K562 (cell line): Measurements from ENCODE around the gene C10orf105. TPM values are rescaled to one million over a fixed set of nuclear protein-coding genes. Genes with fewer than 3 reads are reported as not detected.

Experiments used
- GTF2F1 ChIP-seq: IDR thresholded peaks from 2 replicates; pipeline ENCODE4 v1.6.1; 2011; ENCODE audit warnings: low read depth, low read length, improper control_type of control experiment
- MEIS2 ChIP-seq: fragments of 450-650 bp; IDR thresholded peaks from 2 replicates; pipeline ENCODE4 v1.6.1; 2014; ENCODE audit warnings: mild to moderate bottlenecking; ENCODE audit not compliant: partially characterized antibody
- MIER1 ChIP-seq: fragments of 450-650 bp; IDR thresholded peaks from 2 replicates; pipeline ENCODE4 v1.6.1; 2016; ENCODE audit warnings: antibody characterized with exemption, mild to moderate bottlenecking, low read depth
- RBFOX2 ChIP-seq: fragments of 200-400 bp; formaldehyde crosslinking; IDR thresholded peaks from 2 replicates; pipeline ENCODE4 v1.6.1; 2017; ENCODE audit warnings: low read depth, mild to moderate bottlenecking, low read length, moderate library complexity
- ZNF316 ChIP-seq: fragments of 450-650 bp; IDR thresholded peaks from 2 replicates; pipeline ENCODE4 v1.6.1; 2016
- ZNF324 ChIP-seq: fragments of 250-450 bp; sonication (Bioruptor Pico); IDR thresholded peaks from 2 replicates; pipeline ENCODE4 v1.4.0; 2020; ENCODE audit warnings: mild to moderate bottlenecking
- polyA plus RNA-seq, 8 experiments: library from polyadenylated mRNA; depleted of rRNA in 4 of 8; stranded (reverse) in 5 of 8; unstranded in 3 of 8; fragments of >200 nt; fragmentation: Nextera tagmentation in 2 of 8; fragmentation: Illumina TruSeq in 1 of 8; extraction: Ambion mirVana in 2 of 8; extraction: Trizol in 1 of 8; gene quantifications; 2 replicates each; pipeline versions ENCODE4 v1.2.1 to v1.2.3, GENCODE V29; 2011 to 2014; ENCODE audit warnings: inconsistent platforms in 1 of 8, missing spikeins in 1 of 8
- total RNA-seq, 7 experiments: library from RNA; depleted of rRNA in 6 of 7; stranded (reverse); fragments of >200 nt in 6 of 7; fragmentation: Illumina TruSeq in 2 of 7; extraction: Trizol in 2 of 7; gene quantifications; 2 replicates each; pipeline versions ENCODE4 v1.2.1 to v1.2.3, GENCODE V29; 2011 to 2021; ENCODE audit warnings: low replicate concordance in 1 of 7
- TF ChIP-seq, protein P1 (sequence below): fragments of 250-450 bp; sonication (Bioruptor Pico); IDR thresholded peaks from 2 replicates; pipeline ENCODE4 v1.4.0; 2020; ENCODE audit warnings: borderline replicate concordance
- TF ChIP-seq, protein P2 (sequence below), 3 experiments: IDR thresholded peaks in 2 of 3; conservative IDR thresholded peaks in 1 of 3; 2 replicates each; pipeline ENCODE4 v1.5.1; 2011 to 2012; ENCODE audit warnings: low read length in 3 of 3, mild to moderate bottlenecking in 3 of 3, control low read depth in 2 of 3, improper control_type of control experiment in 1 of 3, inconsistent platforms in 1 of 3, low read depth in 1 of 3, mixed read lengths in 1 of 3, moderate library complexity in 1 of 3; ENCODE audit not compliant: insufficient read depth in 2 of 3
- TF ChIP-seq, protein P3 (sequence below): fragments of 250-450 bp; sonication (Bioruptor Pico); IDR thresholded peaks from 2 replicates; pipeline ENCODE4 v1.4.0; 2020
- TF ChIP-seq, protein P4 (sequence below): fragments of 450-650 bp; IDR thresholded peaks from 2 replicates; pipeline ENCODE4 v1.6.1; 2016; ENCODE audit warnings: mild to moderate bottlenecking, moderate library complexity

Gene C10orf105
- total and polyA plus RNA-seq, 9 of the 15 experiments (the other 6 are each of a cell fraction or from before 2014, with no cell fraction given): 0.03 to 0.25 (median 0.04) TPM; not detected in 3

- TF ChIP-seq, protein P1, sequence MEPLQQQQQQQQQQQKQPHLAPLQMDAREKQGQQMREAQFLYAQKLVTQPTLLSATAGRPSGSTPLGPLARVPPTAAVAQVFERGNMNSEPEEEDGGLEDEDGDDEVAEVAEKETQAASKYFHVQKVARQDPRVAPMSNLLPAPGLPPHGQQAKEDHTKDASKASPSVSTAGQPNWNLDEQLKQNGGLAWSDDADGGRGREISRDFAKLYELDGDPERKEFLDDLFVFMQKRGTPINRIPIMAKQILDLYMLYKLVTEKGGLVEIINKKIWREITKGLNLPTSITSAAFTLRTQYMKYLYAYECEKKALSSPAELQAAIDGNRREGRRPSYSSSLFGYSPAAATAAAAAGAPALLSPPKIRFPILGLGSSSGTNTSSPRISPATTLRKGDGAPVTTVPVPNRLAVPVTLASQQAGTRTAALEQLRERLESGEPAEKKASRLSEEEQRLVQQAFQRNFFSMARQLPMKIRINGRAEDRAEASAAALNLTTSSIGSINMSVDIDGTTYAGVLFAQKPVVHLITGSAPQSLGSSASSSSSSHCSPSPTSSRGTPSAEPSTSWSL (CRISPR knock-in tag): 0 out of 2 replicates have a peak, but pooled peaks have one; percentile 14
- TF ChIP-seq GTF2F1: no peak
- TF ChIP-seq ZNF324 (CRISPR knock-in tag): peak; percentile 22; the same call in 1 of the 2 replicates
- TF ChIP-seq, protein P2, sequence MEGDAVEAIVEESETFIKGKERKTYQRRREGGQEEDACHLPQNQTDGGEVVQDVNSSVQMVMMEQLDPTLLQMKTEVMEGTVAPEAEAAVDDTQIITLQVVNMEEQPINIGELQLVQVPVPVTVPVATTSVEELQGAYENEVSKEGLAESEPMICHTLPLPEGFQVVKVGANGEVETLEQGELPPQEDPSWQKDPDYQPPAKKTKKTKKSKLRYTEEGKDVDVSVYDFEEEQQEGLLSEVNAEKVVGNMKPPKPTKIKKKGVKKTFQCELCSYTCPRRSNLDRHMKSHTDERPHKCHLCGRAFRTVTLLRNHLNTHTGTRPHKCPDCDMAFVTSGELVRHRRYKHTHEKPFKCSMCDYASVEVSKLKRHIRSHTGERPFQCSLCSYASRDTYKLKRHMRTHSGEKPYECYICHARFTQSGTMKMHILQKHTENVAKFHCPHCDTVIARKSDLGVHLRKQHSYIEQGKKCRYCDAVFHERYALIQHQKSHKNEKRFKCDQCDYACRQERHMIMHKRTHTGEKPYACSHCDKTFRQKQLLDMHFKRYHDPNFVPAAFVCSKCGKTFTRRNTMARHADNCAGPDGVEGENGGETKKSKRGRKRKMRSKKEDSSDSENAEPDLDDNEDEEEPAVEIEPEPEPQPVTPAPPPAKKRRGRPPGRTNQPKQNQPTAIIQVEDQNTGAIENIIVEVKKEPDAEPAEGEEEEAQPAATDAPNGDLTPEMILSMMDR (IDR thresholded peaks at IDR 0.05 in 2 of 3, conservative IDR thresholded peaks at IDR 0.05 in 1 of 3; ENCODE audit: insufficient read depth in 2 of 3, low read depth in 1 of 3, low read length in 3 of 3): peak; percentile 32 to 46 (median 35); a peak in 4 of 6 replicates
- TF ChIP-seq, protein P3, sequence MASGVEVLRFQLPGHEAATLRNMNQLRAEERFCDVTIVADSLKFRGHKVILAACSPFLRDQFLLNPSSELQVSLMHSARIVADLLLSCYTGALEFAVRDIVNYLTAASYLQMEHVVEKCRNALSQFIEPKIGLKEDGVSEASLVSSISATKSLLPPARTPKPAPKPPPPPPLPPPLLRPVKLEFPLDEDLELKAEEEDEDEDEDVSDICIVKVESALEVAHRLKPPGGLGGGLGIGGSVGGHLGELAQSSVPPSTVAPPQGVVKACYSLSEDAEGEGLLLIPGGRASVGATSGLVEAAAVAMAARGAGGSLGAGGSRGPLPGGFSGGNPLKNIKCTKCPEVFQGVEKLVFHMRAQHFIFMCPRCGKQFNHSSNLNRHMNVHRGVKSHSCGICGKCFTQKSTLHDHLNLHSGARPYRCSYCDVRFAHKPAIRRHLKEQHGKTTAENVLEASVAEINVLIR (CRISPR knock-in tag): peak; percentile 36; the same call in 1 of the 2 replicates
- TF ChIP-seq RBFOX2: no peak
- peak; percentile 94 for TF ChIP-seq MEIS2
- TF ChIP-seq, protein P4, sequence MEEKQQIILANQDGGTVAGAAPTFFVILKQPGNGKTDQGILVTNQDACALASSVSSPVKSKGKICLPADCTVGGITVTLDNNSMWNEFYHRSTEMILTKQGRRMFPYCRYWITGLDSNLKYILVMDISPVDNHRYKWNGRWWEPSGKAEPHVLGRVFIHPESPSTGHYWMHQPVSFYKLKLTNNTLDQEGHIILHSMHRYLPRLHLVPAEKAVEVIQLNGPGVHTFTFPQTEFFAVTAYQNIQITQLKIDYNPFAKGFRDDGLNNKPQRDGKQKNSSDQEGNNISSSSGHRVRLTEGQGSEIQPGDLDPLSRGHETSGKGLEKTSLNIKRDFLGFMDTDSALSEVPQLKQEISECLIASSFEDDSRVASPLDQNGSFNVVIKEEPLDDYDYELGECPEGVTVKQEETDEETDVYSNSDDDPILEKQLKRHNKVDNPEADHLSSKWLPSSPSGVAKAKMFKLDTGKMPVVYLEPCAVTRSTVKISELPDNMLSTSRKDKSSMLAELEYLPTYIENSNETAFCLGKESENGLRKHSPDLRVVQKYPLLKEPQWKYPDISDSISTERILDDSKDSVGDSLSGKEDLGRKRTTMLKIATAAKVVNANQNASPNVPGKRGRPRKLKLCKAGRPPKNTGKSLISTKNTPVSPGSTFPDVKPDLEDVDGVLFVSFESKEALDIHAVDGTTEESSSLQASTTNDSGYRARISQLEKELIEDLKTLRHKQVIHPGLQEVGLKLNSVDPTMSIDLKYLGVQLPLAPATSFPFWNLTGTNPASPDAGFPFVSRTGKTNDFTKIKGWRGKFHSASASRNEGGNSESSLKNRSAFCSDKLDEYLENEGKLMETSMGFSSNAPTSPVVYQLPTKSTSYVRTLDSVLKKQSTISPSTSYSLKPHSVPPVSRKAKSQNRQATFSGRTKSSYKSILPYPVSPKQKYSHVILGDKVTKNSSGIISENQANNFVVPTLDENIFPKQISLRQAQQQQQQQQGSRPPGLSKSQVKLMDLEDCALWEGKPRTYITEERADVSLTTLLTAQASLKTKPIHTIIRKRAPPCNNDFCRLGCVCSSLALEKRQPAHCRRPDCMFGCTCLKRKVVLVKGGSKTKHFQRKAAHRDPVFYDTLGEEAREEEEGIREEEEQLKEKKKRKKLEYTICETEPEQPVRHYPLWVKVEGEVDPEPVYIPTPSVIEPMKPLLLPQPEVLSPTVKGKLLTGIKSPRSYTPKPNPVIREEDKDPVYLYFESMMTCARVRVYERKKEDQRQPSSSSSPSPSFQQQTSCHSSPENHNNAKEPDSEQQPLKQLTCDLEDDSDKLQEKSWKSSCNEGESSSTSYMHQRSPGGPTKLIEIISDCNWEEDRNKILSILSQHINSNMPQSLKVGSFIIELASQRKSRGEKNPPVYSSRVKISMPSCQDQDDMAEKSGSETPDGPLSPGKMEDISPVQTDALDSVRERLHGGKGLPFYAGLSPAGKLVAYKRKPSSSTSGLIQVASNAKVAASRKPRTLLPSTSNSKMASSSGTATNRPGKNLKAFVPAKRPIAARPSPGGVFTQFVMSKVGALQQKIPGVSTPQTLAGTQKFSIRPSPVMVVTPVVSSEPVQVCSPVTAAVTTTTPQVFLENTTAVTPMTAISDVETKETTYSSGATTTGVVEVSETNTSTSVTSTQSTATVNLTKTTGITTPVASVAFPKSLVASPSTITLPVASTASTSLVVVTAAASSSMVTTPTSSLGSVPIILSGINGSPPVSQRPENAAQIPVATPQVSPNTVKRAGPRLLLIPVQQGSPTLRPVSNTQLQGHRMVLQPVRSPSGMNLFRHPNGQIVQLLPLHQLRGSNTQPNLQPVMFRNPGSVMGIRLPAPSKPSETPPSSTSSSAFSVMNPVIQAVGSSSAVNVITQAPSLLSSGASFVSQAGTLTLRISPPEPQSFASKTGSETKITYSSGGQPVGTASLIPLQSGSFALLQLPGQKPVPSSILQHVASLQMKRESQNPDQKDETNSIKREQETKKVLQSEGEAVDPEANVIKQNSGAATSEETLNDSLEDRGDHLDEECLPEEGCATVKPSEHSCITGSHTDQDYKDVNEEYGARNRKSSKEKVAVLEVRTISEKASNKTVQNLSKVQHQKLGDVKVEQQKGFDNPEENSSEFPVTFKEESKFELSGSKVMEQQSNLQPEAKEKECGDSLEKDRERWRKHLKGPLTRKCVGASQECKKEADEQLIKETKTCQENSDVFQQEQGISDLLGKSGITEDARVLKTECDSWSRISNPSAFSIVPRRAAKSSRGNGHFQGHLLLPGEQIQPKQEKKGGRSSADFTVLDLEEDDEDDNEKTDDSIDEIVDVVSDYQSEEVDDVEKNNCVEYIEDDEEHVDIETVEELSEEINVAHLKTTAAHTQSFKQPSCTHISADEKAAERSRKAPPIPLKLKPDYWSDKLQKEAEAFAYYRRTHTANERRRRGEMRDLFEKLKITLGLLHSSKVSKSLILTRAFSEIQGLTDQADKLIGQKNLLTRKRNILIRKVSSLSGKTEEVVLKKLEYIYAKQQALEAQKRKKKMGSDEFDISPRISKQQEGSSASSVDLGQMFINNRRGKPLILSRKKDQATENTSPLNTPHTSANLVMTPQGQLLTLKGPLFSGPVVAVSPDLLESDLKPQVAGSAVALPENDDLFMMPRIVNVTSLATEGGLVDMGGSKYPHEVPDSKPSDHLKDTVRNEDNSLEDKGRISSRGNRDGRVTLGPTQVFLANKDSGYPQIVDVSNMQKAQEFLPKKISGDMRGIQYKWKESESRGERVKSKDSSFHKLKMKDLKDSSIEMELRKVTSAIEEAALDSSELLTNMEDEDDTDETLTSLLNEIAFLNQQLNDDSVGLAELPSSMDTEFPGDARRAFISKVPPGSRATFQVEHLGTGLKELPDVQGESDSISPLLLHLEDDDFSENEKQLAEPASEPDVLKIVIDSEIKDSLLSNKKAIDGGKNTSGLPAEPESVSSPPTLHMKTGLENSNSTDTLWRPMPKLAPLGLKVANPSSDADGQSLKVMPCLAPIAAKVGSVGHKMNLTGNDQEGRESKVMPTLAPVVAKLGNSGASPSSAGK: 0 out of 2 replicates have a peak, but pooled peaks have one; percentile 40
- TF ChIP-seq MIER1: peak; percentile 63; the same call in 1 of the 2 replicates
- no peak for TF ChIP-seq ZNF316
Observed at GRCh38 chr10:71753091-71753959, 33.7 kb upstream of the C10orf105 start (continued).
